GM12801 (cell line): Measurements from ENCODE around the gene MBNL1.

Experiments used
- CTCF ChIP-seq: IDR thresholded peaks from one replicate; pipeline ENCODE4 v1.5.1; 2011; ENCODE audit warnings: control low read depth; ENCODE audit not compliant: insufficient read length; ENCODE audit errors: extremely low read depth

Gene MBNL1

GRCh38 chr3:152253514-152253913, 15.2 kb upstream of the MBNL1 start:
- no peak for TF ChIP-seq CTCF

- no peak for TF ChIP-seq CTCF
Observed at GRCh38 chr3:152254041-152254440, 14.7 kb upstream of the MBNL1 start.

- no peak for TF ChIP-seq CTCF
Observed at GRCh38 chr3:152255290-152255689, 13.4 kb upstream of the MBNL1 start.

- TF ChIP-seq CTCF: no peak
Observed at GRCh38 chr3:152256851-152257562, 11.7 kb upstream of the MBNL1 start.

- no peak for TF ChIP-seq CTCF
Observed at GRCh38 chr3:152257563-152258035, 11.1 kb upstream of the MBNL1 start.

- TF ChIP-seq CTCF: no peak
Observed at GRCh38 chr3:152258448-152259393, 10.0 kb upstream of the MBNL1 start.

GRCh38 chr3:152259468-152259867, 9.3 kb upstream of the MBNL1 start:
- no peak for TF ChIP-seq CTCF
